ENCODE data around the gene RNF220. TPM values are rescaled to one million over a fixed set of nuclear protein-coding genes. Genes with fewer than 3 reads are reported as not detected.

RNF220 gene
- total and polyA plus RNA-seq, 2 experiments from 2014 or later = 77.2 to 117 TPM

GRCh38 chr1:44423591-44424537, 18.8 kb downstream of the RNF220 start:
- DNase-seq (ENCODE audit: low spot score) = peak; percentile 23
- no peaks in the 10 kb centered on the region for H3K9me2 ChIP-seq (replicated peaks; ENCODE audit: insufficient read depth)
- no peaks in the 10 kb centered on the region for H4K20me1 ChIP-seq (ENCODE audit: insufficient read depth, poor library complexity, severe bottlenecking)
- H3K9me3 ChIP-seq (ENCODE audit: low read depth) = no peaks in the 10 kb centered on the region
- no peaks in the 10 kb centered on the region for H3K79me2 ChIP-seq
- TF ChIP-seq EZH2 (IDR thresholded peaks at IDR 0.05; ENCODE audit: borderline replicate concordance) (no peak), CTCF (IDR thresholded peaks at IDR 0.05; ENCODE audit: poor library complexity) (no peak), EZH2phosphoT487 (IDR thresholded peaks at IDR 0.05; ENCODE audit: low read depth, severe bottlenecking, unreplicated experiment) (no peak)
- no peak overlapping the region for H3K4me3 ChIP-seq
- H3K27ac ChIP-seq = no peak overlapping the region
- H3K27me3 ChIP-seq = peaks cover 77% of the 10 kb centered on the region
- no peaks in the 10 kb centered on the region for H3K4me1 ChIP-seq (ENCODE audit: insufficient read depth)
- H3K36me3 ChIP-seq (replicated peaks; ENCODE audit: insufficient read depth, low read depth) = no peaks in the 10 kb centered on the region
- no peak overlapping the region for H3K4me2 ChIP-seq
- 57% methylated on average over 19 of the region's 19 CpGs for WGBS (ENCODE audit: low lambda C conversion rate, missing lambda C conversion rate)
- H2AFZ ChIP-seq = no peak overlapping the region

GRCh38 chr1:44424747-44425146, 19.7 kb downstream of the RNF220 start:
- H3K9me2 ChIP-seq (replicated peaks; ENCODE audit: insufficient read depth) = no peaks in the 10 kb centered on the region
- H4K20me1 ChIP-seq (ENCODE audit: insufficient read depth, poor library complexity, severe bottlenecking) = no peaks in the 10 kb centered on the region
- H3K4me2 ChIP-seq = no peak overlapping the region
- no peak for DNase-seq (ENCODE audit: low spot score)
- no peak overlapping the region for H3K27ac ChIP-seq
- no peak overlapping the region for H3K4me3 ChIP-seq
- no peaks in the 10 kb centered on the region for H3K9me3 ChIP-seq (ENCODE audit: low read depth)
- no peak overlapping the region for H2AFZ ChIP-seq
- WGBS (ENCODE audit: low lambda C conversion rate, missing lambda C conversion rate) = 90% methylated on average over 9 of the region's 9 CpGs
- TF ChIP-seq CTCF (IDR thresholded peaks at IDR 0.05; ENCODE audit: poor library complexity) = no peak
- no peak for TF ChIP-seq EZH2phosphoT487 (IDR thresholded peaks at IDR 0.05; ENCODE audit: low read depth, severe bottlenecking, unreplicated experiment)
- no peak for TF ChIP-seq EZH2 (IDR thresholded peaks at IDR 0.05; ENCODE audit: borderline replicate concordance)
- no peaks in the 10 kb centered on the region for H3K4me1 ChIP-seq (ENCODE audit: insufficient read depth)
- H3K36me3 ChIP-seq (replicated peaks; ENCODE audit: insufficient read depth, low read depth) = no peaks in the 10 kb centered on the region
- peaks cover 77% of the 10 kb centered on the region for H3K27me3 ChIP-seq
- H3K79me2 ChIP-seq = no peaks in the 10 kb centered on the region

- no peaks in the 10 kb centered on the region for H3K9me3 ChIP-seq (ENCODE audit: low read depth)
- H3K27ac ChIP-seq = no peak overlapping the region
- H3K4me3 ChIP-seq = no peak overlapping the region
- H3K9me2 ChIP-seq (replicated peaks; ENCODE audit: insufficient read depth) = no peaks in the 10 kb centered on the region
- H3K79me2 ChIP-seq = no peaks in the 10 kb centered on the region
- H4K20me1 ChIP-seq (ENCODE audit: insufficient read depth, poor library complexity, severe bottlenecking) = no peaks in the 10 kb centered on the region
- no peak overlapping the region for H2AFZ ChIP-seq
- H3K36me3 ChIP-seq (replicated peaks; ENCODE audit: insufficient read depth, low read depth) = no peaks in the 10 kb centered on the region
- DNase-seq (ENCODE audit: low spot score) = no peak
- H3K27me3 ChIP-seq = peaks cover 69% of the 10 kb centered on the region
- H3K4me1 ChIP-seq (ENCODE audit: insufficient read depth) = no peaks in the 10 kb centered on the region
- no peak for TF ChIP-seq CTCF (IDR thresholded peaks at IDR 0.05; ENCODE audit: poor library complexity)
- no peak for TF ChIP-seq EZH2phosphoT487 (IDR thresholded peaks at IDR 0.05; ENCODE audit: low read depth, severe bottlenecking, unreplicated experiment)
- TF ChIP-seq EZH2 (IDR thresholded peaks at IDR 0.05; ENCODE audit: borderline replicate concordance) = no peak
- H3K4me2 ChIP-seq = no peak overlapping the region
- 88% methylated on average over 8 of the region's 8 CpGs for WGBS (ENCODE audit: low lambda C conversion rate, missing lambda C conversion rate)
Measured at GRCh38 chr1:44425341-44426082, 20.5 kb downstream of the RNF220 start.
